Right forelimb (tissue), 1 donor: ENCODE measurements around the gene ADD2.

Experiments
- DNase-seq: peaks from one replicate; pipeline ENCODE4 v3.0.0-alpha.2; 2018

Gene ADD2

DNA sequence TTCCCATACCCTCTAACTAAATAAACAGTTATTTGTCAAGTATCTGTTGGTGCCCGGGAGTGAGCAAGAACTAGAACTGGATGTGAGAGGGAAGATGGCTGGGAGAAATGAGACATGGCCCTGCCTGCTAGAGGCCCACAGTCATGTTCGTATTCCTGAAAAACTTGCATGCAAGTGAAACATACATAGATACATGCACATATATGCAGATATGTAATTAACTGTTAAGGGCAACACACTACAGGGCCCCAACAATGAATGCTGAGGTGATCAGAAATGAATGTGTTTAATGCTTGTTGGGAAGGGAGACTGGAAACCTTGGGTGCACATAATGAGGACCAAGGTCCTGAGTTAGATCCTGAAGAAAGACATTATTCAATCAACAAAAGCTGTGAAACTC lies 49.8 kb downstream of the ADD2 start:
- no peak for DNase-seq

- peak; percentile 23 for DNase-seq
Measured at GRCh38 chr2:70717431-70718038, 50.5 kb downstream of the ADD2 start.

DNA sequence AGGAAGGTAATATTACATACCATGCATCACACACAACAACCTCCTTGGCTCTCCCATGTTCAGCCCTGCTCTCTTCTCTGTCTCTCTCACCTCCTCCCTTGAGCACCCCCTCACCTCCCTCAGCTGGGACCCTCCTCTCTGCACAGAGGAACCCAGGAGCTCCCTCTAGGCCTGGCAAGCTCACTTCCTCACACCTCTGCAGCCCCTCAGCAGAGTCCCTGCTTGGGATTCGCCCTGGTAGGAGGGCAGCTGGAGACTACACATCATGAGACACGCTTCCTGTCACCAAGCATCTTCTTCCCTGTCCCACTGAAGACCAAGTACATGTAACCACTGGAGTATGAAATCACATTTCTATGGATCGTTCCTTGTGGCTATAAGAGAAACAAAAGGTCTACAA lies 51.0 kb downstream of the ADD2 start:
- DNase-seq, result no peak

- DNase-seq, result peak; percentile 32
Measured at GRCh38 chr2:70716131-70716743, 51.8 kb downstream of the ADD2 start.

- peak; percentile 16 for DNase-seq
Measured at GRCh38 chr2:70715071-70715985, 52.7 kb downstream of the ADD2 start.

DNA sequence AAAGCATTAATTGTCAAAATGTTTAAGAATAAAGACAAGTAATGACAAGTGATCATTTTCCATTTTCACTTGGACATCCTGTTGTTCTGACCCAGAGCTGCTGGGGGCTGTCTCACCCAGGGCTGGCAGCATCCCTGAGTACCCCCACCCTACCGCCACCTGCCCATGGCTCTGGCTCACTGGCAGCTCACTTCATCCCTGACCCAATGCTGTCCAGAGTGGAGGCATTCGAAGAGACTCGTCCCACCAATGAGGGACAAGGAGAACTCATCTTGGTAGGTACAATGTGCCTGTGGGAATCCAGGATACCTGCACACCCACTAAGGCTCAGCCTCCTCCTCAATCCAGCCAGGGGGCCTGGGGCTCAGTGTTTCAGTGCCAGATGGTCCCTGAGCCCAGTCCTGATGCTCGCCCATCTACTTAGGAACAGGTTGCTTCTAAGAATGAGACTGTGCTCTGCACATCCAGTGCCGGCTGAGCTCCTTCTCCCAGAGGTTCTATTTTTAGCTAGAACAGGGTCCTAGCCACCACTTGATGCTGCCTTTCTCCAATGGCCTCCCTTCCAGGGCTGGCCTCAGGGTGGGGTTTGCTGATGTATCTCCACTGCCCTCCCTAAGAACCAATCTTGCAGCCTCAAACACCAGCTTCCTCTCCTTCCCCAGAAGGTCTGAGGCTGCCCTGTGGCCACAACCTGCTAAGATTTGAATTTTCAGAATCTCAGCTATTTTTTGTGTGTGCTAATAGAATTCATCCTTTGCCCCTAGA lies 53.7 kb downstream of the ADD2 start:
- DNase-seq, result peak; percentile 6

GRCh38 chr2:70712916-70713315 lies 55.1 kb downstream of the ADD2 start:
- DNase-seq, result peak; percentile 11

GRCh38 chr2:70711191-70711590 lies 56.8 kb downstream of the ADD2 start:
- DNase-seq, result no peak

DNA sequence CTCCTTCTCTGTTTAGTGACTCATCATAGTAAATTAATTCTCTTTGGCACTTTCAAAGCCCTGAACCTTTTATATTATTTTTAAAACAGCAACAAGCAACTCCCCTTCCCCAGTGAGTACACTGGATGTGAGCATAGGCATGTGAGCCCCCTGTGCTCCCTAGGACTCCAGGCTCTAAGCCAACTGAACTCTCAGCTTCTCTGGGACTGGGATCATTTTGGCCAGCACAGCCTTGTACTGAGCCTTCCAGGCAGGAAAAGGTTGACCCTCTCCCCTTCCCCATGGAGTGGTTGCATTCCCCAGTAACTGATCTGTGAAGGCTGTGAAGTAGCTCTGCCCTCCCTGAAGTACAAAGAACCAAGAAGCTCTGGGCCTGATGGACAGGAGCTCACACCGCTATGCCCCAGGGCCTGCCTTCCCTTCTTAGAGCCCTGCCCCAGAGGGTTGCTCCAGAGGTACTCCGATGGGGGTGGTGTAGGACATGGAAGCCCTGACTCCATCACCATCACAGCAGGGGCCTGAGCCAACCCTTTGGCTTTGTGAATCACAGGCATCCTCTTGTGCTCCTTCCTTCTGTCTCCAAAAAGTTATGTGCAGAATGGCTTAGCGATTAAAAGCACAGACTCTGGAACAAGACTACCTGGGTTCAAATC lies 57.8 kb downstream of the ADD2 start:
- peak; percentile 52 for DNase-seq

- no peak for DNase-seq
Measured at GRCh38 chr2:70709275-70710037, 58.5 kb downstream of the ADD2 start.

GRCh38 chr2:70708376-70709199 lies 59.4 kb downstream of the ADD2 start:
- no peak for DNase-seq

- no peak for DNase-seq
Measured at GRCh38 chr2:70707706-70708105, 60.3 kb downstream of the ADD2 start.

DNA sequence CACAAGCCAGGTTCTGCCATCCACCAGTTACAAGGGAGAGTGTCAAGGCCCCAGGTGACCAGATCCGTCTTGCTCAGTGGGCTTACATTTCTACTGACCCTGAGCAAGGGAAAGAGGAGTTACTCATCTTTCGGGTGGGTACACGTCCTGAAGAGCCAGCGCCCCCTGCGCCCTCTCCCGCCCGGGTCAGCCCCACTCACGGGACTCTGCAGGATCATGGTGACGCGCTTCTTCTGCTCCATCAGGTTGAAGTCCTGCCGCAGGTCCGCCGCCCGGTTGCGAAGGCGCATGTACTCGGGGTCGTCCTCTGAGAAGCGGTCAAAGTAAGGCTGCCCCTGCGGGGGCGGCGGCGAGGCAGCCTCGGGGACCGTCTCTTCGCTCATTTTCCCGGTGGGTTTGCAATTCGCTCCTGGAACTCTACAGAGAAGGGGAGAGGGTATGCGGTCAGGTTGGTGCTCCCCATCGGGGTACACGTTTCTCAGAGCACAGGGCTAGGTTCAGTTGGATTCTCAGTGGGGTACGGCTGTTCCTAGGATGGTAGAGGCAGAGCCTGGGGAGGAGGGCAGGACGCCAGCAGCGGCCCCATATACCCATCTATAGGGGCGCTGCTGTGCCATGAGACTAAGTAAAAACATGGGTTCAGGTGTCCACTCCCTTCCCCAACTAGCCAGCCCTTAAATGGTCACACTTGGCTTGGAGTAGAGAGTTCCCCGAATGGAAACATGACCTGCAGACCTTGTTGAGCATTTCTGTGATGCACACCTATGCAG lies 61.8 kb downstream of the ADD2 start:
- DNase-seq, result no peak

- DNase-seq, result no peak
Measured at GRCh38 chr2:70705160-70705850, 62.7 kb downstream of the ADD2 start.

GRCh38 chr2:70703900-70704549 lies 64.0 kb downstream of the ADD2 start:
- DNase-seq, result no peak

DNA sequence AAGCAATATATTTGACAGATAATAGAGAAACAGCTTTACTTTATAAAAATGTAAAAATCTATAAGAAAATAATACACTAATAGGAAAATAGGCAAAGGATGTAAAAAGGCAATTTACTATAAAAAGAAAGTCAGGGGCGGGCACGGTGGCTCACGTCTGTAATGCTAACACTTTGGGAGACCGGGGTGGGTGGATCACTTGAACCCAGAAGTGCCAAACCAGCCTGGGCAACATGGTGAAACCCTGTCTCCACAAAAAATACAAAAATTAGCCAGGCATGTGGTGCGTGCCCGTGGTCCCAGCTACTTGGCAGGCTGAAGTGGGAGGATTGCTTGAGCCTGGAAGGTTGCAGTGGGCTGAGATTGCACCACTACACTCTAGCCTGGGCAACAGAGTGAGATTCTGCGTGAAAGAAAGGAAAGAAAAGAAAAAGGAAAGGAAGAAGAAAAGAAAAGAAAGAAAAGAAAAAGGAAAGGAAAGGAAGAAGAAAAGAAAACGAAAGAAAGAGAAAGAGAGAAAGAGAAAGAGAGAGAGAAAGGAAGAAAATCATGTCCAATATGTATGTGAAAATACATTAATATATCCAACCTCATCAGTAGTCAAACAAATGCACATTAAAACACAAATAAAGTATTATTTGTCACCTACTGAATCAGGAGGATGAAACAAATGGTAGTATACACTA lies 65.1 kb downstream of the ADD2 start:
- no peak for DNase-seq

GRCh38 chr2:70698847-70699246 lies 69.2 kb downstream of the ADD2 start:
- DNase-seq, result no peak
